Activated T-helper 17 cell treated with anti-CD3 and anti-CD28 coated beads, Interleukin-2, amount 50 U/mL, for 72 hours (primary cell): ENCODE measurements around the gene NKX1-1. TPM values are rescaled to one million over a fixed set of nuclear protein-coding genes. Genes with fewer than 3 reads are reported as not detected.

Experiments used
- ATAC-seq: fragments of 150-1000 bp; cut with Tn5 transposase; replicated peaks from 2 replicates; pipeline ENCODE4 v1.10.0; 2021; ENCODE audit warnings: mild to moderate bottlenecking, moderate library complexity
- H3K27ac Mint-ChIP-seq: one replicate; pipeline ENCODE4 v1.8.0; 2022; ENCODE audit warnings: mixed read lengths
- H3K27me3 Mint-ChIP-seq: one replicate; pipeline ENCODE4 v1.8.0; 2022; ENCODE audit warnings: mixed read lengths
- H3K36me3 Mint-ChIP-seq: one replicate; pipeline ENCODE4 v1.8.0; 2022; ENCODE audit warnings: low read depth, mild to moderate bottlenecking, mixed read lengths
- H3K4me1 Mint-ChIP-seq: one replicate; pipeline ENCODE4 v1.8.0; 2022; ENCODE audit warnings: mixed read lengths
- H3K4me3 Mint-ChIP-seq: one replicate; pipeline ENCODE4 v1.8.0; 2022; ENCODE audit warnings: mild to moderate bottlenecking, mixed read lengths
- H3K9me3 Mint-ChIP-seq: one replicate; pipeline ENCODE4 v1.8.0; 2022; ENCODE audit warnings: mixed read lengths
- total RNA-seq, 2 donors: library from RNA; stranded (reverse); gene quantifications; one replicate each; pipeline ENCODE4 v1.2.3, GENCODE V29; 2022

Gene NKX1-1
- total RNA-seq, 2 donors from 2014 or later, result not detected

DNA sequence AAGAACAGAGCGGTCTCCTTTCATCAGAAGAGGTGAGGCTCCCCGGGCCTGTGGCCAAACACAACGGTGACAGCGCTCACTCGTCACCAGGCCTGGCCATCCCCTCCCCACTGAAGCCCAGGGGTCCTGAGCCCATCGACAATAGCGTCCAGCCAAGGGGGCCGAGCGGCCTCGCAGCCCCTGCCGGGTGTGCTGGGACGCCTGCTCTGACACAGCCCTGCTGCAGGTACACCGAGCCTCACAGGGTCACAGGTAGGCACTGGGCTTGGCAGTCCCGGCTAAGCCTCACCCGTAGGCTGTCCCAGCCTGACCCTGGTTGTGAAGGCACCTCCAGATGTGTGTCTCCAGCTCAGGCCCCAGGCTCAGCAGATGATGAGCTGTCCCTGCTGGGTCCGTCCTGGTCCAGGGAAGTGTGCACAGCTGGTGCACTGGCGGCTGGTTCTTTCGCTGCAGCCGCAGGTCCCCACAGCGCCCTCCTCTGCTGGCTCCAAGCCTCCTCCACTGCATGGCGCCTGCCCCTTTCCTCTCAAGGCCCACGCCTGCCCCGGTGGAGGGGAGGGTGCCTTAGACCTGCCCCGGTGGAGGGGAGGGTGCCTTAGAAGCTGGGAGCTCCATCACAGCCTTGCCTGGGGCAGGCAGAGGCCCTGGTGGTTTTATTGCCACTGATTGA is 37.7 kb downstream of the NKX1-1 start:
- Mint-ChIP-seq H3K27me3 (no peaks in the 10 kb centered on the region), H3K9me3 (no peaks in the 10 kb centered on the region), H3K4me3 (no peak overlapping the region), H3K36me3 (peaks cover 17% of the 10 kb centered on the region), H3K4me1 (no peaks in the 10 kb centered on the region), H3K27ac (no peak overlapping the region)
- ATAC-seq, result no peak

GRCh38 chr4:1367936-1368289 is 38.3 kb downstream of the NKX1-1 start:
- Mint-ChIP-seq H3K4me1 (no peaks in the 10 kb centered on the region), H3K27ac (no peak overlapping the region), H3K27me3 (no peaks in the 10 kb centered on the region), H3K36me3 (peaks cover 10% of the 10 kb centered on the region), H3K9me3 (no peaks in the 10 kb centered on the region), H3K4me3 (no peak overlapping the region)
- no peak for ATAC-seq

- Mint-ChIP-seq H3K4me1 (no peaks in the 10 kb centered on the region), H3K27me3 (no peaks in the 10 kb centered on the region), H3K9me3 (no peaks in the 10 kb centered on the region), H3K4me3 (no peak overlapping the region), H3K36me3 (peaks cover 5% of the 10 kb centered on the region), H3K27ac (no peak overlapping the region)
- no peak for ATAC-seq
These were observed 38.9 kb downstream of the NKX1-1 start for GRCh38 chr4:1367230-1367935.

- no peak overlapping the region for H3K4me3 Mint-ChIP-seq
- H3K27me3 Mint-ChIP-seq, result no peaks in the 10 kb centered on the region
- H3K27ac Mint-ChIP-seq, result no peak overlapping the region
- H3K9me3 Mint-ChIP-seq, result no peaks in the 10 kb centered on the region
- no peak for ATAC-seq
- H3K36me3 Mint-ChIP-seq, result no peaks in the 10 kb centered on the region
- no peaks in the 10 kb centered on the region for H3K4me1 Mint-ChIP-seq
These were observed 39.6 kb downstream of the NKX1-1 start for GRCh38 chr4:1366371-1367229.

- no peak for ATAC-seq
- Mint-ChIP-seq H3K27ac (no peak overlapping the region), H3K4me3 (no peak overlapping the region), H3K27me3 (no peaks in the 10 kb centered on the region), H3K36me3 (no peaks in the 10 kb centered on the region), H3K4me1 (no peaks in the 10 kb centered on the region), H3K9me3 (no peaks in the 10 kb centered on the region)
These were observed 40.7 kb downstream of the NKX1-1 start for GRCh38 chr4:1365271-1366178.

DNA sequence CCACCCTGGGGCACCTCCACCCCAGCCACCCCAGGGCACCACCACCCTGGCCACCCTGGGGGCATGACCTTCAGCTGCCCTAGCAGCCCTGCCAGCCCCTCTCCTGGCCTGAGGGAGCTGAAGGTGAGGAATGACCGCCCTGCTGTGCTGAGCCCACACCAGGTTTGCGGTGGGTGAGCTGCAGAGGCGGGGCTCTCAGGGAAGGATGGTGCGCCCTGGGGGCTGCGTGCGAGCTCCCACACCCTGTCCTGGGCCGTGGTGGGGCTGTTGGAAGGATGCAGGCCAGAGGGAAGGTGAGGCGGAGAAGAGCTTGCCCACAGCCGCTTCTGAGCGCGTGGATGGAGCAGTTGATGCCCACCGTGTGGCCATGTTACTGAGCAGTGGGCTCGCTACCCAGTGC is 41.5 kb downstream of the NKX1-1 start:
- Mint-ChIP-seq H3K27me3 (no peaks in the 10 kb centered on the region), H3K27ac (no peak overlapping the region)

DNA sequence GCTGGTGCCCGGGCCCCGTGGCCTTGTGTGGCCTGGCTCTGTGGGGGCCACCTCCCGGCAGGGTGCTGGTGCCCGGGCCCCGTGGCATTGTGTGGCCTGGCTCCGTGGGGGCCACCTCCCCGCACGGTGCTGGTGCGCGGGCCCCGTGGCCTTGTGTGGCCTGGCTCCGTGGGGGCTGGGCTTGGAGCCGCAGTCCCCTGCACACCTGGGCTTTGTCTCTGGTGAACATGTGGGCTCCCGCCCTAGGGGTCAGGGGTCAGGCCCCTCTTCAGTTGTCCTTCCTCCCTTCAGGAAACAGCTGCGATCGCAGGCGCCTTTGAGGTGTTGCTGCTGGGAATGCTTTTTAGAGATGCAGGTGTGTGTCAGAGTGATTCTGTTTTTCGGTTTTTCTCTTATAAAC is 42.0 kb downstream of the NKX1-1 start:
- H3K27ac Mint-ChIP-seq, result no peak overlapping the region
- H3K27me3 Mint-ChIP-seq, result no peaks in the 10 kb centered on the region
- H3K9me3 Mint-ChIP-seq, result no peaks in the 10 kb centered on the region
- H3K4me3 Mint-ChIP-seq, result no peak overlapping the region
- no peaks in the 10 kb centered on the region for H3K4me1 Mint-ChIP-seq
- no peak for ATAC-seq
- H3K36me3 Mint-ChIP-seq, result no peaks in the 10 kb centered on the region

More for the DNA sequence above, 41.5 kb downstream of the NKX1-1 start:
- ATAC-seq, result no peak
- Mint-ChIP-seq H3K4me3 (no peak overlapping the region), H3K36me3 (no peaks in the 10 kb centered on the region), H3K4me1 (no peaks in the 10 kb centered on the region), H3K9me3 (no peaks in the 10 kb centered on the region)

DNA sequence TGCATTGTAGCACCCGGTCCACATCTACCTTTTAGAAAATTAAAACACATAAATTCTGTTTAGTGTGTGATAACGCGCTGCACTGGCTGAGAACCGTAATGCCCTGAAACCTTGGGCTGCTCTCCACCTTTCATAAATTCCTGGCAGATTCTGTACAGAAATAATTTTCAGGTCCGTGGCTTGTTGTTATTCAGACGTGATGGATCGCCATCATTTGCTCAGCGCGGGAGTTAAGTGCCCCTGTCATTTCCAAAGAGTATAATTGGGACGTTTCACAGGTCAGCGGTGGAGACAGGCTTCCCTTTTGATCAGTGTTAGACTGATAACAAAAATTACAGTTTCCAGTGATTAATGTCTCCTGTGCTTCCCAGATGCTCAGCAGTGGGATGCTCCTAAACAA is 42.7 kb downstream of the NKX1-1 start:
- Mint-ChIP-seq H3K27me3 (no peaks in the 10 kb centered on the region), H3K36me3 (no peaks in the 10 kb centered on the region), H3K27ac (no peak overlapping the region), H3K4me3 (no peak overlapping the region), H3K4me1 (no peaks in the 10 kb centered on the region), H3K9me3 (no peaks in the 10 kb centered on the region)
- ATAC-seq, result no peak

DNA sequence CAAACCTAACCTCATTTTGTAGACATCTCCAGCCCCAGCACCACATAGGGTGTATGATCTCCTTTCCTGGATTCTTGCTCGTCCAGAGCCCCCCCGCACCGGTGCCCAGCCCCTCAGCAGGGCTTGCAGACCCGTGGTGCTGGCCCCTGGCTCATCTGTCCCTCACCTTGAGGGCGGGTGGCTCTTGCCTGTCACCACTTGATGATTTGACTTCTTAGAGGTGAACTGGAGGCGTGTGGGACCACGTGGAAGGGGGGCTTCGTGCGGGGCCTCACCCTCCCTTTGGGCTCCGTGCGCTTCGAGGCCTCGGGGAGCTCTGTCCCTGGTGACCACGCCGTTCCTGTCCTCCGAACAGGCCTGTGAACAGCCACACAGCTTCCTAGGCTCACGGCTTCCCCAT is 43.7 kb downstream of the NKX1-1 start:
- no peaks in the 10 kb centered on the region for H3K27me3 Mint-ChIP-seq
- no peaks in the 10 kb centered on the region for H3K4me1 Mint-ChIP-seq
- no peak overlapping the region for H3K4me3 Mint-ChIP-seq
- no peaks in the 10 kb centered on the region for H3K36me3 Mint-ChIP-seq
- no peaks in the 10 kb centered on the region for H3K9me3 Mint-ChIP-seq
- no peak overlapping the region for H3K27ac Mint-ChIP-seq
- ATAC-seq, result no peak

- no peak overlapping the region for H3K27ac Mint-ChIP-seq
- no peaks in the 10 kb centered on the region for H3K4me1 Mint-ChIP-seq
- no peak overlapping the region for H3K4me3 Mint-ChIP-seq
- ATAC-seq, result no peak
- no peaks in the 10 kb centered on the region for H3K36me3 Mint-ChIP-seq
- no peaks in the 10 kb centered on the region for H3K9me3 Mint-ChIP-seq
- no peaks in the 10 kb centered on the region for H3K27me3 Mint-ChIP-seq
These were observed 44.2 kb downstream of the NKX1-1 start for GRCh38 chr4:1362046-1362445.

DNA sequence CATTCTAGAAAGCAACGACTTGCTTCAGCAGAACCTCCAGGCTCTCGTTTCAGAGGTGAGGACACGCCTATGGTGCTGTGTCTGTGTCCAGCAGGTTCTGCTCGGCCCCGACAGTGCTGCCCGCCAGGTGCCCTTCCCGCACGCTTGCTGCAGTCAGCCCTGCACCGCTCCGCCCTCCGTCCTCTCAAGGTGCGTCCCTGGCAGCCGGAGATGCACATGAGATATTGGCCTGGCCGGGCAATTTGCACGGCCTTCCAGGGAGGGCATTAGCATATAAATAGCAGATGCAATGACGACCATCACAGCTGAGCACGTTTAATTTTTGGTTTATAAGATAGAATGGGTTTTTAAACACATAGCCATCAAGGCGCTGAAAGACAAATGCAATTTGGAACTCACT is 44.8 kb downstream of the NKX1-1 start:
- H3K4me3 Mint-ChIP-seq, result no peak overlapping the region
- H3K9me3 Mint-ChIP-seq, result no peaks in the 10 kb centered on the region
- ATAC-seq, result no peak
- no peak overlapping the region for H3K27ac Mint-ChIP-seq
- H3K27me3 Mint-ChIP-seq, result no peaks in the 10 kb centered on the region
- H3K4me1 Mint-ChIP-seq, result no peaks in the 10 kb centered on the region
- no peaks in the 10 kb centered on the region for H3K36me3 Mint-ChIP-seq

DNA sequence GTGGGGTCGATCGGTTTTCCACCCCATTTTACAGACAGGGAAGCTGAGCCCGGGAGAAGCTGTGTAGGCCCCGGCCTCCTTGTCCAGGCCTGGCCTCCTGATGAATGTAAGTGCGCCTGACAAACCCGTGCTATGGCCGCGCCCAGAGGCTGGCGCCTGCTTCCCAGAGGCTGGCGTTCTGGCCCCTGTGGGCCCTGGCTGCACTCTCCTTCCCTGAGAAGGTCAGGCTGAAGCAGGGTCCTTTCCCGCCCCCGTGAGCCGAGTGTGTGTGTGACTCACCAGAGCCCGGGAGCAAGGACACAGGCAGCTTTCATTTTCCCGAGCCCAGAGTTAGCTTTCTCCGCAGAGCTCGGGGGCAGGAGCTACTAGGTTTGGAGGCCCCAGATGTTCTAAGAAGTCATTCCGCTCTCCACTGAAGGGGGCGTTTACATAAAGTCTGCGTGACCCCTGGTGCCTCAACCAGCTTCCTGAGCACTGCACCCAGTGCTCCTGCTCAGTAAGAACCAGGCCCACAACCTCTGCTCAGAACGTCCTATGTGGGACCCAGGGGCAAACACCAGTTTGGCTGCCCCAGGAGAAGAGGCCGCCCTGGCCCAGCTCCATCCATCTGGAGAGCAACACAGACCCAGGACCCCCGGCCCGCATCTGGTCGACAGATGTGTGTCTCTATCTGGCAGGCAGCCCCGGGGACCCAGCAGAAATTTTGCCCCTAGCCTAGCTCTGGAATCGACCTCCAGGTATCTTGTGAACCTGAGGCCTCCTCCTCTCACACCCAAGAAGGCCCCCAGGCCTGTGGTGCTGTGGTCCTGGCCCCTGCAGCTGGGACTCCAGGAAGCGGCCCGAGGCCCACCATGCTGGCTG is 45.6 kb downstream of the NKX1-1 start:
- no peak overlapping the region for H3K27ac Mint-ChIP-seq
- H3K36me3 Mint-ChIP-seq, result no peaks in the 10 kb centered on the region
- no peaks in the 10 kb centered on the region for H3K9me3 Mint-ChIP-seq

DNA sequence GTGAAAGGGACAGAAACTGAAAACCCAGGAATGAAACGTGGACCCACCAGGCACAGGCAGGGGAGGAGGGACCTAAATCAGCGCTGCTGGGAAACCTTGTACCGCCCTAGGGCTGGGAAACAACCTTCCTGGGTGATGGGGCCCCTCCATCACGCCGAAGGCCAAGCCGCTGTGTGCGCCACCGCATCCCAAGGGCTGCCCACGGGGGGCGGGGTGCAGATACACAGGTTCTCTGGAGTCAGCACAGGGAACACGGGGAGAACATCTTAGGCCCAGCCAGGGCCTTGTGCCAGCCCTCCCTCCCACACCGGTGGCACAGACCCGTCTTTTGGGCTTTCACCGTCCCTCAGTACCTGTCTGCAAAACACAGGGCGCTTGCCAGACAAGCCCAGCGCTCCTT is 46.3 kb downstream of the NKX1-1 start:
- H3K27ac Mint-ChIP-seq, result no peak overlapping the region
- no peaks in the 10 kb centered on the region for H3K4me1 Mint-ChIP-seq
- H3K27me3 Mint-ChIP-seq, result no peaks in the 10 kb centered on the region
- H3K4me3 Mint-ChIP-seq, result no peak overlapping the region
- no peaks in the 10 kb centered on the region for H3K9me3 Mint-ChIP-seq
- H3K36me3 Mint-ChIP-seq, result no peaks in the 10 kb centered on the region
- no peak for ATAC-seq

More for the DNA sequence above, 45.6 kb downstream of the NKX1-1 start:
- H3K27me3 Mint-ChIP-seq, result no peaks in the 10 kb centered on the region
- H3K4me1 Mint-ChIP-seq, result no peaks in the 10 kb centered on the region
- H3K4me3 Mint-ChIP-seq, result no peak overlapping the region
- ATAC-seq, result no peak
